G401 (cell line): ENCODE data around the gene IPP. TPM values are rescaled to one million over a fixed set of nuclear protein-coding genes. Genes with fewer than 3 reads are reported as not detected.
"Not testable (repeated sequence)": the region's sequence is repeated elsewhere in the genome, so short reads cannot be mapped to it uniquely, and the experiment has no call there.

ENCODE experiments used
- DNase-seq: peaks from one replicate; pipeline ENCODE4 v3.0.0-alpha.2; 2015; ENCODE audit warnings: low spot score
- in situ Hi-C: cut with HindIII; loops from 2 replicates; pipeline ENCODE4 v1.10.0; 2016; ENCODE audit warnings: low sequenced_read_pairs, mixed read lengths
- total RNA-seq: library from RNA; depleted of rRNA; stranded (reverse); fragments of >200 nt; shearing (Covaris generic); gene quantifications from 2 replicates; pipeline ENCODE4 v1.2.3, GENCODE V29; 2014

Gene IPP
- total RNA-seq, 1 experiment from 2014 or later: 8.4 TPM

- in situ Hi-C loops: no loop called here
- peak; percentile 99 for DNase-seq
Observed at GRCh38 chr1:45687014-45687753, 63.3 kb downstream of the IPP start.

- peak; percentile 98 for DNase-seq
- in situ Hi-C loops: no loop called here
Observed at GRCh38 chr1:45686288-45687013, 64.0 kb downstream of the IPP start, which contains the start of gene GPBP1L1. Gene GPBP1L1, minus strand, starts transcription at chr1:45686533. Its CDS starts 27,446 bp downstream, at chr1:45659087.

GRCh38 chr1:45686015-45686287 is 64.5 kb downstream of the IPP start:
- DNase-seq: peak; percentile 65
- in situ Hi-C loops: no loop called here

- in situ Hi-C loops: no loop called here
- no peak for DNase-seq
Observed at GRCh38 chr1:45685308-45686014, 65.0 kb downstream of the IPP start.

GRCh38 chr1:45684402-45684801 is 66.1 kb downstream of the IPP start:
- in situ Hi-C loops: no loop called here
- no peak for DNase-seq

GRCh38 chr1:45682942-45683341 is 67.5 kb downstream of the IPP start:
- in situ Hi-C loops: no loop called here
- DNase-seq: no peak

- in situ Hi-C loops: no loop called here
- peak; percentile 10 for DNase-seq
Observed at GRCh38 chr1:45679123-45679522, 71.3 kb downstream of the IPP start.

GRCh38 chr1:45678489-45678888 is 72.0 kb downstream of the IPP start:
- DNase-seq: no peak
- in situ Hi-C loops: no loop called here

GRCh38 chr1:45677751-45678245 is 72.7 kb downstream of the IPP start:
- in situ Hi-C loops: no loop called here
- no peak for DNase-seq

GRCh38 chr1:45676553-45676952 is 73.9 kb downstream of the IPP start:
- in situ Hi-C loops, DNase-seq: not testable (repeated sequence)

- DNase-seq: no peak
- in situ Hi-C loops: no loop called here
Observed at GRCh38 chr1:45674478-45674877, 76.0 kb downstream of the IPP start.

GRCh38 chr1:45673956-45674355 is 76.5 kb downstream of the IPP start:
- in situ Hi-C loops: no loop called here
- DNase-seq: no peak

GRCh38 chr1:45669859-45670655 is 80.4 kb downstream of the IPP start:
- in situ Hi-C loops: no loop called here
- DNase-seq: no peak

GRCh38 chr1:45669379-45669778 is 81.1 kb downstream of the IPP start:
- in situ Hi-C loops: no loop called here
- DNase-seq: no peak

GRCh38 chr1:45668526-45668925 is 81.9 kb downstream of the IPP start:
- DNase-seq: no peak
- in situ Hi-C loops: no loop called here

GRCh38 chr1:45667321-45668111 is 82.9 kb downstream of the IPP start:
- DNase-seq: no peak
- in situ Hi-C loops: no loop called here

GRCh38 chr1:45666836-45667235 is 83.6 kb downstream of the IPP start:
- no peak for DNase-seq

GRCh38 chr1:45660336-45660735 is 90.1 kb downstream of the IPP start:
- DNase-seq: no peak
- in situ Hi-C loops: no loop called here

More at GRCh38 chr1:45666836-45667235, 83.6 kb downstream of the IPP start:
- in situ Hi-C loops: no loop called here

- in situ Hi-C loops: no loop called here
Observed at GRCh38 chr1:45659222-45659621, 91.2 kb downstream of the IPP start.

More at GRCh38 chr1:45659222-45659621, 91.2 kb downstream of the IPP start:
- DNase-seq: no peak
